ENCODE results near the gene NLRC5.
"Not testable (repeated sequence)": the region's sequence is repeated elsewhere in the genome, so short reads cannot be mapped to it uniquely, and the experiment has no call there.

Gene NLRC5

DNA sequence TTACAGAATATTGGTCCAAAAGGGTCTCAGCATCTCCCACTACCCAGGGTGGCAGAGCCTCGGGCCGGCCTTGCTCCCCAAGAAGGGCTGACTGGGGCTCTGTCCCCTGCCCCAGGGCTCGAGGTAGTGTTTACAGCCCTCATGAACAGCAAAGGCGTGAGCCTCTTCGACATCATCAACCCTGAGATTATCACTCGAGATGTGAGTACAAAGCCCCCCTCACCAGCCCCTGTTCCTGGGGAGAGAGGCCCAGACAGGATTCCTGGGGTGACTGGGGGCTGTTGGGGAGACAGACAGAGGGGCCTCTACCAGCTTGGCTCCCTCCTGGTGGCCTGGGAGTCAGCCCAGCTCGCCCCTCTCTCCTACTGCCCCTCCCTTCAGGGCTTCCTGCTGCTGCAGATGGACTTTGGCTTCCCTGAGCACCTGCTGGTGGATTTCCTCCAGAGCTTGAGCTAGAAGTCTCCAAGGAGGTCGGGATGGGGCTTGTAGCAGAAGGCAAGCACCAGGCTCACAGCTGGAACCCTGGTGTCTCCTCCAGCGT is 6.1 kb upstream of the NLRC5 start:
- no peak for DNase-seq

DNA sequence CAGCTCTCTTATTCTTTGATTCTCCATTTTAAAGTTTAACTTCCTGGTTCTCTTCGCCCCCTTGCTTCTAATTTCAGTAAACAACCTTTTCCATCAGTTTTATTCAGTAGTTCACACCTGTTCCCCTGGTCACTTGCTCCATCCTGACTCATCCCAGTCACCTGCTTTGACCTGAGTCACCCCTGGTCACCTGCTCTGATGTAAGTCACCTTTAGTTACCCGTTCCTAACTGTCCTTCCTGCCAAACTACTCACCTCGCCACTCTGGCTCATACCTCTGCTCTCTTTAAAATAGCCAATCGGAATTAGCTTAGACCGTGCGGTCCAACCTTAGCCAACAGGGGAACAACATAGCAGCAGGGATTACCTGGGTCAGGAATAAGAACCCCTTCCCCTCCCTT is 4.7 kb upstream of the NLRC5 start:
- DNase-seq, result no peak

- DNase-seq, result no peak
Measured at GRCh38 chr16:56985288-56985961, 3.9 kb upstream of the NLRC5 start.

DNA sequence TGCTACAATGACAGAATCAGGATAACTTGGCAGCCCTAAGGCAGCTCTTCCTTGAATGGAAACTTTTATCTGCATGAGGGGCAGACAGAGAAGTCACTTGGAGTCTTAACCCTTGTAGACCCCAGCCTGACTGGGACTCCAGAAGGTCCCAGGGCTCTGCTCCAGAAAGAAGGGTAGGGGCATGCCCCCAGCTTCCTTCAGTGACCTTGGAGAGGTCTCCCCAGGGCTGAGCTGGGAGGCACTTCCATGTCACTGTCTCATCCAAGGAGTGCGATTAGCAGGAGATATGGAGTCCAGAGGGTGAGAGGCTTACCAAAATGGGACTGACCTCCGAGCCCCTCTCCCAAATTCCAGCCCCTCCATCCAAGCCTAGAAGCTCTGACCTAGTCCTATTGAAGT is 3.4 kb upstream of the NLRC5 start:
- DNase-seq, result no peak

GRCh38 chr16:56986361-56986760 is 3.0 kb upstream of the NLRC5 start:
- DNase-seq, result no peak

DNA sequence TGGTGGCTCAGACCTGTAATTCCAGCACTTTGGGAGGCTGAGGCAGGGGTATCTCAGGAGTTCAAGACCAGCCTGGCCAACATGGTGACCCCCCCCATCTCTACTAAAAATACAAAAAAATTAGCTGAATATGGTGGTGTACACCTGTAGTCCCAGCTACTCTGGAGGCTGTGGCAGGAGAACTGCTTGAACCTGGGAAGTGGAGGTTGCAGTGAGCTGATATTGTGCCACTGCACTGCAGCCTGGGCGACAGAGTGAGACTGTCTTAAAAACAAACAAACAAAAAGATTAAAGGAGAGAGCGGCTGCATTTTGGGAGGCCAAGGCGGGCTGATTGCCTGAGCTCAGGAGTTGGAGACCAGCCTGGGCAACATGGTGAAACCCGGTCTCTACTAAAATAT is 2.4 kb upstream of the NLRC5 start:
- not testable (repeated sequence) for DNase-seq

- DNase-seq, result no peak
Measured at GRCh38 chr16:56987692-56988091, 1.7 kb upstream of the NLRC5 start.

- DNase-seq, result no peak
Measured at GRCh38 chr16:56988161-56988947, 1.0 kb upstream of the NLRC5 start.

- DNase-seq, result no peak
Measured at GRCh38 chr16:56989988-56990387, 631 bp downstream of the NLRC5 start.

- DNase-seq, result no peak
Measured at GRCh38 chr16:56990407-56991286, 1.3 kb downstream of the NLRC5 start.

GRCh38 chr16:56992431-56992830 is 3.1 kb downstream of the NLRC5 start:
- not testable (repeated sequence) for DNase-seq

- DNase-seq, result no peak
Measured at GRCh38 chr16:56993204-56993603, 3.8 kb downstream of the NLRC5 start.

GRCh38 chr16:56994311-56994710 is 5.0 kb downstream of the NLRC5 start:
- no peak for DNase-seq

DNA sequence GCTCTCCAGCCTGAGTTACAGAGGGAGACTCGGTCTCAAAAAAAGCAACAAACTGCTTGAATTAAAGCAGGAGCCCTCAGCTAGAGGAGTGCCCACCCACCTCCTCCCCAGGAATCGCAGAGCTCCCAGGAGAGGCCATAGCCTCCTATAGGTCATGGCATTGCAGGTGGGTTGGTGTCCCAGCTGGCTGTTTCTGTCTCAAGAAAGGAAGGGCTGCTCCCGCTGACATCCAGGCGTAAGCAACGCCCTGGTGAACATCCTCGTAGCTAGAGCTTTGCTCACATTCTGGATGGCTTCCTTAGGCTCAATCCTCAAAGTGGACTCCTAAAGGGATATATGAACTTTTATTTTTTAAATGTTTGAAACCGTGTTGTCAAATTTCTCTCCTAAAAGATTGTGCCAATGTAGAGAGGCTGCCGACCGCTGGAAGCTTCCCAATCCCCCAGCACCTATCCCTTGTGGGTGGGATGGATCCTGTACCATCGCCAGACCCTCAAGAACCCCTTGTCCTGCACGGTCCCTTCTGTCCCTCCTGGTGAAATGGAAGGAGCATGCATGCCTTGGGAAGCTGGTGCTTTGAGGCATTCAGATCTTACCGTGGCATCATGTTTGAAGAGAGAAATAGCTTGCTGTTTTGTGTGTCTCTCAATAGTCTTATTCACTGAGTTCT is 5.9 kb downstream of the NLRC5 start:
- no peak for DNase-seq

GRCh38 chr16:56997264-56997663 is 7.9 kb downstream of the NLRC5 start:
- DNase-seq, result no peak

GRCh38 chr16:56997931-56998330 is 8.6 kb downstream of the NLRC5 start:
- DNase-seq, result no peak

DNA sequence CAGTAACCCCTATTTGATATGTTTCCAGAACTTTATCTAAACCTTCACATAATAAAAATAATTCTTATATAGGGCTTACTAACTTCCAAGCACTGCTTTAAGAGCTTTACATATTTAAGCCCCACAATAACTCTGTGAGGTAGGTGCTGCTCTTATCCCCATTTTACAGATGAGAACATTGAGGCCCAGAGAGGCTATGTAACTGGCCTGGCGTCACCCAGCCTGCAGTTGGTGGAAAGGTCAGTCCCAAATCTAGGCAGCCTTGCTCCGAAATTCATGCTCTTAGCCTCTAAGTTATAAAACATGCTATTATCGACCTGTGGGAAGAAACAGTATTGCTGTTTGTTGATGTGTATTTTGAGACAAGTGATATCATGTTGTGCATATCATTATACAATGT is 9.0 kb downstream of the NLRC5 start:
- DNase-seq, result no peak

- DNase-seq, result no peak
Measured at GRCh38 chr16:56998861-56999260, 9.5 kb downstream of the NLRC5 start.

- DNase-seq, result peak; percentile 60
Measured at GRCh38 chr16:56999409-57000270, 10.3 kb downstream of the NLRC5 start.

- DNase-seq, result peak; percentile 64
Measured at GRCh38 chr16:57000271-57001025, 11.1 kb downstream of the NLRC5 start.

Measured in CD4-positive, alpha-beta T cell treated with Interleukin-4 for 4 hours (primary cell).